ENCODE data around the gene XYLT1.

GRCh38 chr16:17275076-17276009 is 195.4 kb downstream of the XYLT1 start:
- TF ChIP-seq, protein P1, sequence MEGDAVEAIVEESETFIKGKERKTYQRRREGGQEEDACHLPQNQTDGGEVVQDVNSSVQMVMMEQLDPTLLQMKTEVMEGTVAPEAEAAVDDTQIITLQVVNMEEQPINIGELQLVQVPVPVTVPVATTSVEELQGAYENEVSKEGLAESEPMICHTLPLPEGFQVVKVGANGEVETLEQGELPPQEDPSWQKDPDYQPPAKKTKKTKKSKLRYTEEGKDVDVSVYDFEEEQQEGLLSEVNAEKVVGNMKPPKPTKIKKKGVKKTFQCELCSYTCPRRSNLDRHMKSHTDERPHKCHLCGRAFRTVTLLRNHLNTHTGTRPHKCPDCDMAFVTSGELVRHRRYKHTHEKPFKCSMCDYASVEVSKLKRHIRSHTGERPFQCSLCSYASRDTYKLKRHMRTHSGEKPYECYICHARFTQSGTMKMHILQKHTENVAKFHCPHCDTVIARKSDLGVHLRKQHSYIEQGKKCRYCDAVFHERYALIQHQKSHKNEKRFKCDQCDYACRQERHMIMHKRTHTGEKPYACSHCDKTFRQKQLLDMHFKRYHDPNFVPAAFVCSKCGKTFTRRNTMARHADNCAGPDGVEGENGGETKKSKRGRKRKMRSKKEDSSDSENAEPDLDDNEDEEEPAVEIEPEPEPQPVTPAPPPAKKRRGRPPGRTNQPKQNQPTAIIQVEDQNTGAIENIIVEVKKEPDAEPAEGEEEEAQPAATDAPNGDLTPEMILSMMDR (IDR thresholded peaks at IDR 0.05; ENCODE audit: low read depth, low read length, poor library complexity, severe bottlenecking), result no peak
- no peak for TF ChIP-seq EZH2phosphoT487 (IDR thresholded peaks at IDR 0.05; ENCODE audit: borderline replicate concordance, low read length)

Data from DOHH2 (cell line).